Dendritic cell treated with granulocyte-macrophage colony-stimulating factor and Interleukin-4, amounts not matched to agents 40 ng/mL and 50 ng/mL, for 4 days (primary cell): ENCODE data around the gene EFNA4.

Experiments
- H3K27ac Mint-ChIP-seq: one replicate; pipeline ENCODE4 v1.8.0; 2022; ENCODE audit warnings: mild to moderate bottlenecking, mixed read lengths
- H3K27me3 Mint-ChIP-seq: one replicate; pipeline ENCODE4 v1.8.0; 2022; ENCODE audit warnings: mild to moderate bottlenecking, mixed read lengths
- H3K36me3 Mint-ChIP-seq: one replicate; pipeline ENCODE4 v1.8.0; 2022; ENCODE audit warnings: low read depth, mixed read lengths
- H3K4me1 Mint-ChIP-seq: one replicate; pipeline ENCODE4 v1.8.0; 2022; ENCODE audit warnings: low read depth, mixed read lengths
- H3K4me3 Mint-ChIP-seq: one replicate; pipeline ENCODE4 v1.8.0; 2022; ENCODE audit warnings: mild to moderate bottlenecking, moderate library complexity, mixed read lengths
- H3K9me3 Mint-ChIP-seq: one replicate; pipeline ENCODE4 v1.8.0; 2022; ENCODE audit warnings: mixed read lengths
- intact Hi-C: fragments of 100-400 bp; cut with micrococcal nuclease; formaldehyde crosslinking; loops from one replicate; pipeline ENCODE4 v1.15.0; 2022

EFNA4 gene

GRCh38 chr1:155039308-155039669 is 24.3 kb upstream of the EFNA4 start:
- intact Hi-C loops = no loop called here
- no peak overlapping the region for H3K27ac Mint-ChIP-seq

GRCh38 chr1:155040358-155041093 is 23.0 kb upstream of the EFNA4 start:
- Mint-ChIP-seq H3K27me3 (peaks cover 39% of the 10 kb centered on the region), H3K27ac (no peak overlapping the region), H3K36me3 (no peaks in the 10 kb centered on the region), H3K4me3 (no peak overlapping the region), H3K4me1 (peaks cover 47% of the 10 kb centered on the region), H3K9me3 (no peaks in the 10 kb centered on the region)
- intact Hi-C loops = no loop called here

More at GRCh38 chr1:155039308-155039669, 24.3 kb upstream of the EFNA4 start:
- H3K27me3 Mint-ChIP-seq = peaks cover 48% of the 10 kb centered on the region
- no peaks in the 10 kb centered on the region for H3K36me3 Mint-ChIP-seq
- H3K4me3 Mint-ChIP-seq = no peak overlapping the region
- H3K9me3 Mint-ChIP-seq = no peaks in the 10 kb centered on the region
- H3K4me1 Mint-ChIP-seq = peaks cover 36% of the 10 kb centered on the region

- H3K9me3 Mint-ChIP-seq = no peaks in the 10 kb centered on the region
- no peaks in the 10 kb centered on the region for H3K36me3 Mint-ChIP-seq
- H3K4me3 Mint-ChIP-seq = no peak overlapping the region
- no peak overlapping the region for H3K27ac Mint-ChIP-seq
- intact Hi-C loops = no loop called here
- H3K4me1 Mint-ChIP-seq = peaks cover 32% of the 10 kb centered on the region
- H3K27me3 Mint-ChIP-seq = peaks cover 37% of the 10 kb centered on the region
These were observed 20.8 kb upstream of the EFNA4 start for GRCh38 chr1:155042789-155043188.

- Mint-ChIP-seq H3K36me3 (no peaks in the 10 kb centered on the region), H3K4me3 (no peak overlapping the region), H3K27me3 (peaks cover 33% of the 10 kb centered on the region), H3K27ac (peak overlapping the region; percentile 6), H3K9me3 (no peaks in the 10 kb centered on the region), H3K4me1 (peaks cover 31% of the 10 kb centered on the region)
- intact Hi-C loops = no loop called here
These were observed 20.2 kb upstream of the EFNA4 start for GRCh38 chr1:155043301-155043702.

- H3K36me3 Mint-ChIP-seq = no peaks in the 10 kb centered on the region
- H3K4me3 Mint-ChIP-seq = no peak overlapping the region
- peak overlapping the region; percentile 6 for H3K27ac Mint-ChIP-seq
- H3K9me3 Mint-ChIP-seq = no peaks in the 10 kb centered on the region
- H3K4me1 Mint-ChIP-seq = peaks cover 26% of the 10 kb centered on the region
- H3K27me3 Mint-ChIP-seq = peaks cover 29% of the 10 kb centered on the region
- intact Hi-C loops = no loop called here
These were observed 19.7 kb upstream of the EFNA4 start for GRCh38 chr1:155043793-155044192.

GRCh38 chr1:155044365-155044764 is 19.2 kb upstream of the EFNA4 start:
- peaks cover 24% of the 10 kb centered on the region for H3K27me3 Mint-ChIP-seq
- intact Hi-C loops = no loop called here
- H3K9me3 Mint-ChIP-seq = no peaks in the 10 kb centered on the region
- peaks cover 21% of the 10 kb centered on the region for H3K4me1 Mint-ChIP-seq
- peak overlapping the region; percentile 42 for H3K27ac Mint-ChIP-seq
- no peaks in the 10 kb centered on the region for H3K36me3 Mint-ChIP-seq
- no peak overlapping the region for H3K4me3 Mint-ChIP-seq

- Mint-ChIP-seq H3K4me3 (no peak overlapping the region), H3K27ac (peak overlapping the region; percentile 42)
These were observed 18.5 kb upstream of the EFNA4 start for GRCh38 chr1:155044812-155045657.

GRCh38 chr1:155048449-155049334 is 14.8 kb upstream of the EFNA4 start:
- H3K4me1 Mint-ChIP-seq = peaks cover 53% of the 10 kb centered on the region
- H3K36me3 Mint-ChIP-seq = peaks cover 23% of the 10 kb centered on the region
- no peak overlapping the region for H3K27ac Mint-ChIP-seq
- H3K9me3 Mint-ChIP-seq = no peaks in the 10 kb centered on the region
- intact Hi-C loops = no loop called here
- H3K27me3 Mint-ChIP-seq = peaks cover 3% of the 10 kb centered on the region
- H3K4me3 Mint-ChIP-seq = no peak overlapping the region

More at GRCh38 chr1:155044812-155045657, 18.5 kb upstream of the EFNA4 start:
- Mint-ChIP-seq H3K36me3 (no peaks in the 10 kb centered on the region), H3K27me3 (peaks cover 21% of the 10 kb centered on the region), H3K4me1 (peaks cover 26% of the 10 kb centered on the region), H3K9me3 (no peaks in the 10 kb centered on the region)
- intact Hi-C loops = loop anchor here (1.0 kb wide), 2 partner anchors 16 to 39 kb away; no protein-coding TSS in a partner anchor

- intact Hi-C loops = loop anchor here (2.0 to 5.0 kb wide), 2 partner anchors 33 to 113 kb away; partner anchors contain the start of gene PMVK
- peaks cover 34% of the 10 kb centered on the region for H3K36me3 Mint-ChIP-seq
- H3K4me1 Mint-ChIP-seq = peaks cover 45% of the 10 kb centered on the region
These were observed 13.6 kb upstream of the EFNA4 start for GRCh38 chr1:155049651-155050559.

GRCh38 chr1:155050560-155051341 is 12.8 kb upstream of the EFNA4 start, which contains the start of gene ADAM15:
Gene ADAM15 (plus strand): TSS chr1:155051316. CDS start chr1:155051387, 71 bp downstream.
- Mint-ChIP-seq H3K4me3 (peak within 1 kb of the TSS; percentile 87), H3K27ac (peak within 1 kb of the TSS; percentile 90), H3K9me3 (no peaks in the 10 kb centered on the region), H3K36me3 (peaks cover 42% of the 10 kb centered on the region), H3K27me3 (peaks cover 3% of the 10 kb centered on the region), H3K4me1 (peaks cover 37% of the 10 kb centered on the region)
- intact Hi-C loops = loop anchor here (1.0 to 5.0 kb wide), 3 partner anchors 33 to 114 kb away; partner anchors contain the start of genes CKS1B and PMVK

More at GRCh38 chr1:155049651-155050559, 13.6 kb upstream of the EFNA4 start:
- Mint-ChIP-seq H3K9me3 (no peaks in the 10 kb centered on the region), H3K27me3 (peaks cover 3% of the 10 kb centered on the region), H3K27ac (peak overlapping the region; percentile 90), H3K4me3 (peak overlapping the region; percentile 87)

GRCh38 chr1:155051342-155051776 is 12.2 kb upstream of the EFNA4 start:
- Mint-ChIP-seq H3K27ac (peak overlapping the region; percentile 90), H3K9me3 (no peaks in the 10 kb centered on the region), H3K4me1 (peaks cover 40% of the 10 kb centered on the region), H3K36me3 (peaks cover 48% of the 10 kb centered on the region), H3K4me3 (peak overlapping the region; percentile 87), H3K27me3 (peaks cover 2% of the 10 kb centered on the region)
- intact Hi-C loops = loop anchor here (1.0 to 5.0 kb wide), 3 partner anchors 34 to 115 kb away; partner anchors contain the start of genes CKS1B and PMVK
